Vagina (tissue), 2 donors: ENCODE data around the gene PWWP2B. TPM values are rescaled to one million over a fixed set of nuclear protein-coding genes. Genes with fewer than 3 reads are reported as not detected.
A peak's percentile ranks its signal among the peaks of the same experiment; 100 is the strongest.

Experiments used
- DNase-seq, 2 donors: peaks; one replicate each; pipeline ENCODE4 v3.0.0-alpha.2; 2017; ENCODE audit errors: extremely low spot score in 2 of 2
- H3K27ac ChIP-seq: fragments of 200-600 bp; sonication (generic); one replicate; pipeline ENCODE4 v1.5.1; 2019
- H3K27me3 ChIP-seq: fragments of 200-600 bp; sonication (generic); one replicate; pipeline ENCODE4 v1.5.1; 2019
- H3K36me3 ChIP-seq, 2 donors: fragments of 200-600 bp; sonication (generic); one replicate each; pipeline ENCODE4 v1.5.1; 2017 to 2019
- H3K4me1 ChIP-seq: fragments of 200-600 bp; sonication (generic); one replicate; pipeline ENCODE4 v1.5.1; 2019
- H3K4me3 ChIP-seq, 2 donors: fragments of 200-600 bp; sonication (generic); 1 replicate in 1 of 2; 2 replicates in 1 of 2; pipeline ENCODE4 v1.5.1; 2016 to 2019
- H3K9me3 ChIP-seq: fragments of 200-600 bp; sonication (generic); one replicate; pipeline ENCODE4 v1.5.1; 2019
- POLR2A ChIP-seq, 2 donors: fragments of 450-650 bp; IDR thresholded peaks; one replicate each; pipeline ENCODE4 v1.6.1; 2017; ENCODE audit warnings: antibody characterized with exemption in 2 of 2, mild to moderate bottlenecking in 2 of 2, moderate library complexity in 2 of 2
- POLR2AphosphoS5 ChIP-seq, 2 donors: sonication (generic); formaldehyde crosslinking; IDR thresholded peaks; one replicate each; pipeline ENCODE4 v1.9.0; 2017; ENCODE audit warnings: antibody characterized with exemption in 2 of 2, mild to moderate bottlenecking in 2 of 2, low read depth in 1 of 2; ENCODE audit not compliant: insufficient read depth in 1 of 2
- intact Hi-C: fragments of 100-400 bp; cut with DNase I; formaldehyde crosslinking; loops from one replicate; pipeline ENCODE4 v1.15.1; 2023
- total RNA-seq: library from RNA; depleted of rRNA; stranded (reverse); fragments of >200 nt; gene quantifications from one replicate; pipeline ENCODE4 v1.2.3, GENCODE V29; 2016
- TF ChIP-seq, protein P1 (sequence below), 3 experiments: fragments of 450-650 bp in 2 of 3; fragments of 200-600 bp in 1 of 3; sonication (generic) in 1 of 3; IDR thresholded peaks; one replicate each; pipeline ENCODE4 v1.5.1; 2017 to 2019; ENCODE audit warnings: antibody characterized with exemption in 3 of 3, mild to moderate bottlenecking in 2 of 3, moderate library complexity in 2 of 3

The PWWP2B gene
- total RNA-seq, 1 donor from 2014 or later: 14.7 TPM

DNA sequence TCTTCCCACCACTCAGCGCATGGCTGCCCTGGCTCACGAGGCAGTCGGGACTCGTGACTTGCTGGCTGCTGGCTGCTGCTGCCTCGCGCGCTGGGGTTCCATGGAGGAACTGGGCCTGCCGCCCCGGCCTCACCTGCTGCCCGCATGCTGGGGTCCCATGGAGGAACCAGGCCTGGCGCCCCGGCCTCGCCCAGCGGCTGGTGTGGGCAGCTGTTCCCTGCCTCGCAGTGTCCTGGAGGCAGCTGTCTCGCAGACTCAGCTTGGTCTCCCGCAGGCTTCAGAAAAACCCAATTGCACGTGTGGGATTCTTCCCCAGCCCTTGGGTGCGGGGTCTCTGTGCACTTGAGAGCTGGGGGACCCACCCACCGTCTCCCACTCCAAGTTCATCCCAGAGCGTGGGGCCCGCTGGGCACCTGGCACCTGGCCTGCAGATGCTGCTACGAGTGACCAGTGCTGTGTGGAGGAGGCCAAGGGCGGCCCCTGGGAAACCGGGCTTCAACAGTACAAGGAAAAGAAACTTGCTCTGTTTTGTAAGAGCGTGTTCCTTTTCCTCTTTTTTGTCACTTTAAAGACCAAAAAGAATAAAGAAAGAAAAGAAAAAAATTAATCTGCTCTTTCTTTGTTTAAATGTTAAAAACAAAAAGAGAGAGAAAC, 20.4 kb downstream of the PWWP2B start:
- Histone ChIP-seq H3K4me3 (no peak overlapping the region), H3K9me3 (no peaks in the 10 kb centered on the region), H3K27ac (peak overlapping the region; percentile 62), H3K27me3 (no peaks in the 10 kb centered on the region), H3K36me3 (peaks cover 0 to 4% of the 10 kb centered on the region in 2 donors), H3K4me1 (peaks cover 70% of the 10 kb centered on the region)
- TF ChIP-seq POLR2AphosphoS5 (IDR thresholded peaks at IDR 0.05; ENCODE audit: insufficient read depth in 1 of 2, low read depth in 1 of 2) (no peak), POLR2A (IDR thresholded peaks at IDR 0.05) (no peak)
- TF ChIP-seq, protein P1, sequence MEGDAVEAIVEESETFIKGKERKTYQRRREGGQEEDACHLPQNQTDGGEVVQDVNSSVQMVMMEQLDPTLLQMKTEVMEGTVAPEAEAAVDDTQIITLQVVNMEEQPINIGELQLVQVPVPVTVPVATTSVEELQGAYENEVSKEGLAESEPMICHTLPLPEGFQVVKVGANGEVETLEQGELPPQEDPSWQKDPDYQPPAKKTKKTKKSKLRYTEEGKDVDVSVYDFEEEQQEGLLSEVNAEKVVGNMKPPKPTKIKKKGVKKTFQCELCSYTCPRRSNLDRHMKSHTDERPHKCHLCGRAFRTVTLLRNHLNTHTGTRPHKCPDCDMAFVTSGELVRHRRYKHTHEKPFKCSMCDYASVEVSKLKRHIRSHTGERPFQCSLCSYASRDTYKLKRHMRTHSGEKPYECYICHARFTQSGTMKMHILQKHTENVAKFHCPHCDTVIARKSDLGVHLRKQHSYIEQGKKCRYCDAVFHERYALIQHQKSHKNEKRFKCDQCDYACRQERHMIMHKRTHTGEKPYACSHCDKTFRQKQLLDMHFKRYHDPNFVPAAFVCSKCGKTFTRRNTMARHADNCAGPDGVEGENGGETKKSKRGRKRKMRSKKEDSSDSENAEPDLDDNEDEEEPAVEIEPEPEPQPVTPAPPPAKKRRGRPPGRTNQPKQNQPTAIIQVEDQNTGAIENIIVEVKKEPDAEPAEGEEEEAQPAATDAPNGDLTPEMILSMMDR (IDR thresholded peaks at IDR 0.05): no peak
- intact Hi-C loops: no loop called here
- no peak for DNase-seq

DNA sequence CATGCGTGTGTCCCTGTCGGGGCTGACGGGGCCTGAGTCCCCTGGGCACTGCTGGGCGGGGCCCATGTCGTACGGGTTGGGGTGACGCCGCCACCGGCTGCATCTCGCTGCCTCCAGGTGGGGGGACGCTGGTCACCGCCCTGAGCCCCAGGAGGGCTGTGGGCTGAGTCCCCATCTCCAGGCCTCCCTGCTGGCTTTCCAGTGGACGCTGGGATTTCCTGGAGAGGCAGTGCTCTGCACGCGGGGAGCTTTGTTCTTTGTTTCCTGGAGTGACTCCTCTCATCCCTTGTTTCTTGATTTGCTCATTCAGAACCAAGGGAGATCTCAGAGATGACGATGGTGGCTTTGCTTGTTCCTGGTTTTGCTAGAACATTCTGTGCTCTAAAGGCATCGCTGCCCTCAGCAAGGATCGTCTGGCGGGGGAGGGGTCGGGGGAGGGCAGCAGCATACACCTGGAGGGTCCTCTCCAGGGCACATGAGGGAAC, 21.0 kb downstream of the PWWP2B start:
- TF ChIP-seq, protein P1 (IDR thresholded peaks at IDR 0.05): no peak
- TF ChIP-seq POLR2AphosphoS5 (IDR thresholded peaks at IDR 0.05; ENCODE audit: insufficient read depth in 1 of 2, low read depth in 1 of 2): peak in 1 of 2 donors; percentile 25
- no peak for DNase-seq
- no peaks in the 10 kb centered on the region for H3K9me3 ChIP-seq
- intact Hi-C loops: no loop called here
- no peak overlapping the region for H3K4me3 ChIP-seq
- no peaks in the 10 kb centered on the region for H3K27me3 ChIP-seq
- peak overlapping the region; percentile 62 for H3K27ac ChIP-seq
- peaks cover 70% of the 10 kb centered on the region for H3K4me1 ChIP-seq
- peaks cover 0 to 4% of the 10 kb centered on the region in 2 donors for H3K36me3 ChIP-seq

DNA sequence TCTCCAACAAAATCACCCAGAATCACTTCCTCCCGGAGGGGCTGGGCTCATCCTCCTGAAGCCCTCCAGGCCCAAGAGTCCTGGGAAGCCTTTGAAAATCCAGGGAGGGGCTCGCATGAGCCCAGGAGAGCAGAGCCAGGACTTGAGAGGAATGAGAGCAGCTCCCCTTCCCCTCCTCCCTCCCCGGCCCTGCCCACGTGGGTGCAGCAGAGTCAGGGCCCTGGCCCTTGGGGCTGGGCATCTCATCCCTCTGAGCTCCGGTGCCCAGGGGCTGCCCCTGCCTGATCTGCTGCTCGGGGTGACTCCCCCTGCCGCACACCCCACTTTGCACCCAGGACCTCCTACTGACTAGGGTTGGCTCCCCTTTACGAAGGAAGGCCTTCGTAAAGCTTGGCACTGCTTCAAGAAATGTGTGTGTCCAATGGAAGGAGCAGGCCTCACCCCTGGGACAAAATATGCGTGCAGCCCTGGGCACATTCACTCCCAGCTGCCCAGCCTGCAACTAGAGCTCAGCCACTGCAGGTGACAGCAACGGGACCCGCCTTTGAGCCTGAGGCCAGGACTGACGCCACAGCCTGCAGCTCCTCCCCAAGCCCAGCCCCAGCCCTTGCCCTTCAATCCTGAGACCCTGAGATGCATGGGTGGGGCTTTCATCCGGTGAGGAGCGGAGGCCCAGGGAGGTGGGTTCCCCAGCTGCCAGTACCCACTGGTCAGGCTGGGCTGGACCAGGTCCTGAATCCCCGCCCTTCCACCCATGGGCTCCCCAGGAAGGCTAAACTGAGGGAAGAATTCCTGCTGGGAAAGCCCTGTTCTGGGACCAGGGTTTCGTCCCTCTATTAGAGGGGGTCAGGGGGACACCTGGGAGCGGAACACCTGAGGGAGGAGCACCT, 21.8 kb downstream of the PWWP2B start:
- no peak for DNase-seq
- peaks cover 0 to 4% of the 10 kb centered on the region in 2 donors for H3K36me3 ChIP-seq
- H3K4me1 ChIP-seq: peaks cover 70% of the 10 kb centered on the region
- TF ChIP-seq, protein P1 (IDR thresholded peaks at IDR 0.05): no peak
- TF ChIP-seq POLR2AphosphoS5 (IDR thresholded peaks at IDR 0.05; ENCODE audit: insufficient read depth in 1 of 2, low read depth in 1 of 2): peak in 1 of 2 donors; percentile 33
- intact Hi-C loops: no loop called here
- H3K27ac ChIP-seq: peak overlapping the region; percentile 62
- no peaks in the 10 kb centered on the region for H3K9me3 ChIP-seq
- H3K27me3 ChIP-seq: no peaks in the 10 kb centered on the region
- no peak overlapping the region for H3K4me3 ChIP-seq

DNA sequence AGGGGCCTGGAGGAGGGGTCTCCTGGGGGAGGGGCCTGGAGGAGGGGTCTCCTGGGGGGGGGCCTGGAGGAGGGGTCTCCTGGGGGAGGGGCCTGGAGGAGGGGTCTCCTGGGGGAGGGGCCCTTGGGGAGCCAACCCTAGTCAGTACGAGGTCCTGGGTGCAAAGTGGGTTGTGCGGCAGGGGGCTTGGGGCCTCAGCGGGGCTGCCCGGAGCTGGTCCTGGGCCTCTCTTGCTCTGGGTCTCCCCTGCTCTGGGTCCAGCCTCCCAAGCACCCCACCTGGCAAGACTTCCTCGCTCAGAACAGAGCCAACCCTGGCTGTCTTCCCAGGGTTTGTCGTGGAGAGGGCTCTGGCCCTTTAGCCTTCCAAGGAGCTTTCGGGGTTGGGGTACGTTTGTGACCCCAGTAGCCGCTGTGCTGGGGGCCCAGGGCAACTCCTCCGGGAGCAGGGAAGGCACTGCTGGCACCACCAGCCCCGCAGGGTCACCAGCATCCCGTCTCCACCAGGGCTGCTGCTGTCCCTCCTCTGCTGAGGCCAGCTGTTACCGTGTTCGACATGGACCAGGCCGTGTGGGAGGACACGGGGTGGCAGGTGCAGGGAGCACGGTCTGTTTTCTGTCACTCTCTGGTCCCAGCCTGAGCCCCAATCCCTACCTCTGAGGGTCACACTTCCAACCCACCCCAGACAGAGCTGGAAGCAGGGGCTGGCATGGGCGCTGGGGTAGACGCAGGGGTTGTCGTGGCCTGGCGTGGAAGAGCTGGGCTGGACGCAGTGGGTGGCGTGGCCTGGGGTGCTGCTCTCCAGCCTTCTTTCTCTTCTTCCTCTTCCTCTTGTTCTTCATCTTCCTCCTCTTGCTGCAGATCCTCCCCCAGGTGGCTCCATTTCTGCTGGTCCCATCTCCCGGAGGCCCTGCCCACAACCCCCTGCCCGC, 22.8 kb downstream of the PWWP2B start:
- intact Hi-C loops: no loop called here
- TF ChIP-seq, protein P1 (IDR thresholded peaks at IDR 0.05): no peak
- TF ChIP-seq POLR2AphosphoS5 (IDR thresholded peaks at IDR 0.05; ENCODE audit: insufficient read depth in 1 of 2, low read depth in 1 of 2): no peak
- no peak for TF ChIP-seq POLR2A (IDR thresholded peaks at IDR 0.05)
- H3K4me1 ChIP-seq: peaks cover 64% of the 10 kb centered on the region

More for the DNA sequence above, 22.8 kb downstream of the PWWP2B start:
- peaks cover 0 to 4% of the 10 kb centered on the region in 2 donors for H3K36me3 ChIP-seq
- DNase-seq: no peak
- no peaks in the 10 kb centered on the region for H3K27me3 ChIP-seq
- no peak overlapping the region for H3K4me3 ChIP-seq
- H3K9me3 ChIP-seq: no peaks in the 10 kb centered on the region
- peak overlapping the region; percentile 87 for H3K27ac ChIP-seq
